ENCODE results near the gene KIF18A.

Gene KIF18A

GRCh38 chr11:28043930-28044709, 63.8 kb downstream of the KIF18A start:
- DNase-seq (ENCODE audit: low spot score) = no peak

- DNase-seq (ENCODE audit: low spot score) = no peak
Observed at GRCh38 chr11:28040384-28040783, 67.6 kb downstream of the KIF18A start.

GRCh38 chr11:28038775-28039174, 69.2 kb downstream of the KIF18A start:
- DNase-seq (ENCODE audit: low spot score) = no peak

GRCh38 chr11:28026634-28027290, 81.2 kb downstream of the KIF18A start:
- DNase-seq (ENCODE audit: low spot score) = no peak

GRCh38 chr11:28017816-28018215, 90.1 kb downstream of the KIF18A start:
- no peak for DNase-seq (ENCODE audit: low spot score)

- no peak for DNase-seq (ENCODE audit: low spot score)
Observed at GRCh38 chr11:28011813-28012212, 96.1 kb downstream of the KIF18A start.

GRCh38 chr11:28009996-28010395, 98.0 kb downstream of the KIF18A start:
- no peak for DNase-seq (ENCODE audit: low spot score)

GRCh38 chr11:28009388-28009787, 98.6 kb downstream of the KIF18A start:
- no peak for DNase-seq (ENCODE audit: low spot score)

- no peak for DNase-seq (ENCODE audit: low spot score)
Observed at GRCh38 chr11:28003615-28004014, 104.3 kb downstream of the KIF18A start.

GRCh38 chr11:27998552-27998951, 109.4 kb downstream of the KIF18A start:
- DNase-seq (ENCODE audit: low spot score) = no peak

GRCh38 chr11:27997344-27997743, 110.6 kb downstream of the KIF18A start:
- DNase-seq (ENCODE audit: low spot score) = no peak

GRCh38 chr11:27996066-27996465, 111.9 kb downstream of the KIF18A start:
- no peak for DNase-seq (ENCODE audit: low spot score)

- DNase-seq (ENCODE audit: low spot score) = no peak
Observed at GRCh38 chr11:27995083-27995482, 112.9 kb downstream of the KIF18A start.

- DNase-seq (ENCODE audit: low spot score) = no peak
Observed at GRCh38 chr11:27991736-27992135, 116.2 kb downstream of the KIF18A start.

- DNase-seq (ENCODE audit: low spot score) = no peak
Observed at GRCh38 chr11:27977527-27977926, 130.4 kb downstream of the KIF18A start.

- no peak for DNase-seq (ENCODE audit: low spot score)
Observed at GRCh38 chr11:27977031-27977430, 130.9 kb downstream of the KIF18A start.

GRCh38 chr11:27976262-27976661, 131.7 kb downstream of the KIF18A start:
- no peak for DNase-seq (ENCODE audit: low spot score)

GRCh38 chr11:27973851-27974536, 134.0 kb downstream of the KIF18A start:
- DNase-seq (ENCODE audit: low spot score) = no peak

- DNase-seq (ENCODE audit: low spot score) = no peak
Observed at GRCh38 chr11:27972522-27973170, 135.3 kb downstream of the KIF18A start.

GRCh38 chr11:27971171-27971570, 136.8 kb downstream of the KIF18A start:
- no peak for DNase-seq (ENCODE audit: low spot score)

Measured in globus pallidus (tissue), 1 donor.